Adrenal gland (tissue), 5 donors: ENCODE results near the gene AVPR1B.

Source experiments
- CTCF ChIP-seq, 6 experiments: fragments of 450-650 bp in 4 of 6; fragments of 200-600 bp in 2 of 6; sonication (generic) in 1 of 6; IDR thresholded peaks; 1 replicate in 5 of 6; 2 replicates in 1 of 6; pipeline versions ENCODE4 v1.5.1 to v1.8.0; 2016 to 2021; ENCODE audit warnings: antibody characterized with exemption in 6 of 6, mild to moderate bottlenecking in 2 of 6, moderate library complexity in 1 of 6
- POLR2A ChIP-seq, 2 donors: fragments of 450-650 bp; IDR thresholded peaks; one replicate each; pipeline ENCODE4 v1.6.1; 2017; ENCODE audit warnings: antibody characterized with exemption in 2 of 2, mild to moderate bottlenecking in 2 of 2, moderate library complexity in 1 of 2
- donor health status: DM: no; HTN: no; CAD: no.

- TF ChIP-seq CTCF (IDR thresholded peaks at IDR 0.05) (no peak), POLR2A (IDR thresholded peaks at IDR 0.05) (no peak)
Measured at GRCh38 chr1:206136241-206136640, 19.1 kb upstream of the AVPR1B start.
